ENCODE data around the gene IRX1.

The IRX1 gene

GRCh38 chr5:3595006-3595961, at the start of gene IRX1:
Gene IRX1 (plus strand): TSS chr5:3595832. CDS start chr5:3596106, 274 bp downstream.
- FAIRE-seq, result no peak

- no peak for FAIRE-seq
Observed at GRCh38 chr5:3546028-3546427, 49.6 kb upstream of the IRX1 start.

GRCh38 chr5:3564116-3564515, 31.5 kb upstream of the IRX1 start:
- FAIRE-seq, result no peak

- FAIRE-seq, result no peak
Observed at GRCh38 chr5:3564827-3565518, 30.7 kb upstream of the IRX1 start.

- no peak for FAIRE-seq
Observed at GRCh38 chr5:3584724-3585531, 10.7 kb upstream of the IRX1 start.

GRCh38 chr5:3590161-3590966, 5.3 kb upstream of the IRX1 start:
- FAIRE-seq, result no peak

- FAIRE-seq, result no peak
Observed at GRCh38 chr5:3590967-3591900, 4.4 kb upstream of the IRX1 start.

- FAIRE-seq, result no peak
Observed at GRCh38 chr5:3592298-3592697, 3.3 kb upstream of the IRX1 start.

- FAIRE-seq, result no peak
Observed at GRCh38 chr5:3593771-3594509, 1.7 kb upstream of the IRX1 start.

- FAIRE-seq, result no peak
Observed at GRCh38 chr5:3594510-3595005, 1.1 kb upstream of the IRX1 start.

GRCh38 chr5:3596261-3596825, 711 bp downstream of the IRX1 start:
- no peak for FAIRE-seq

- FAIRE-seq, result no peak
Observed at GRCh38 chr5:3596857-3597166, 1.2 kb downstream of the IRX1 start.

- FAIRE-seq, result no peak
Observed at GRCh38 chr5:3597167-3598007, 1.8 kb downstream of the IRX1 start.

GRCh38 chr5:3598207-3598606, 2.6 kb downstream of the IRX1 start:
- no peak for FAIRE-seq

GRCh38 chr5:3598769-3599211, 3.2 kb downstream of the IRX1 start:
- no peak for FAIRE-seq

- FAIRE-seq, result no peak
Observed at GRCh38 chr5:3599226-3600105, 3.8 kb downstream of the IRX1 start.

- FAIRE-seq, result no peak
Observed at GRCh38 chr5:3600106-3601060, 4.8 kb downstream of the IRX1 start.

Data from islet of Langerhans (tissue), 1 donor.